WTC11 (cell line): ENCODE results near the gene TGIF1. TPM values are rescaled to one million over a fixed set of nuclear protein-coding genes. Genes with fewer than 3 reads are reported as not detected.
A peak's percentile ranks its signal among the peaks of the same experiment; 100 is the strongest.

Experiments
- ATAC-seq: fragments of 200-7000 bp; cut with Tn5 transposase; 2 replicates; pipeline ENCODE4 v1.10.0; 2021; ENCODE audit warnings: mild to moderate bottlenecking, moderate library complexity
- CTCF ChIA-PET: fragments of 300-600 bp; sonication (Branson Sonifier 250); formaldehyde crosslinking; loops from one replicate; lab custom pipeline; 2021; ENCODE audit warnings: antibody characterized with exemption; lab: Charles Lee
- POLR2A ChIA-PET: fragments of 350-600 bp; sonication (Branson Sonifier 250); formaldehyde crosslinking; loops from one replicate; lab custom pipeline; 2021; ENCODE audit warnings: antibody characterized with exemption; lab: Charles Lee
- DNase-seq: peaks from one replicate; pipeline ENCODE4 v3.0.0; 2021; ENCODE audit warnings: low spot score
- H3K27ac Mint-ChIP-seq: 2 replicates; pipeline ENCODE4 v1.8.0; 2021; ENCODE audit warnings: mixed read lengths
- H3K27me3 Mint-ChIP-seq: 2 replicates; pipeline ENCODE4 v1.8.0; 2021; ENCODE audit warnings: low read depth, mild to moderate bottlenecking, moderate library complexity, mixed read lengths
- H3K36me3 Mint-ChIP-seq: 2 replicates; pipeline ENCODE4 v1.8.0; 2021; ENCODE audit warnings: mixed read lengths
- H3K4me1 Mint-ChIP-seq: 2 replicates; pipeline ENCODE4 v1.8.0; 2022; ENCODE audit warnings: mixed read lengths
- H3K4me3 Mint-ChIP-seq: 2 replicates; pipeline ENCODE4 v1.8.0; 2021; ENCODE audit warnings: mild to moderate bottlenecking, moderate library complexity, mixed read lengths
- H3K9me3 Mint-ChIP-seq: 2 replicates; pipeline ENCODE4 v1.8.0; 2021; ENCODE audit warnings: mixed read lengths
- AR ChIP-seq: fragments of 250-450 bp; sonication (Bioruptor Pico); IDR thresholded peaks from 2 replicates; pipeline ENCODE4 v1.9.0; 2021; ENCODE audit warnings: mild to moderate bottlenecking
- ATF2 ChIP-seq: sonication (generic); formaldehyde crosslinking; IDR thresholded peaks from 2 replicates; pipeline ENCODE4 v1.8.1; 2022; ENCODE audit warnings: low read depth, missing genetic modification reagents, borderline replicate concordance
- CBFB ChIP-seq: sonication (generic); formaldehyde crosslinking; IDR thresholded peaks from 2 replicates; pipeline ENCODE4 v1.8.1; 2022; ENCODE audit warnings: mild to moderate bottlenecking, low read depth, missing genetic modification reagents
- FOXK1 ChIP-seq: sonication (generic); formaldehyde crosslinking; IDR thresholded peaks from 2 replicates; pipeline ENCODE4 v1.8.0; 2022; ENCODE audit warnings: mild to moderate bottlenecking, moderate library complexity, missing genetic modification reagents
- GABPB1 ChIP-seq: sonication (generic); formaldehyde crosslinking; IDR thresholded peaks from 2 replicates; pipeline ENCODE4 v1.8.1; 2023; ENCODE audit warnings: mild to moderate bottlenecking, missing genetic modification reagents
- GTF2I ChIP-seq: fragments of 250-450 bp; sonication (Bioruptor Pico); conservative IDR thresholded peaks from 2 replicates; pipeline ENCODE4 v1.4.0; 2021; ENCODE audit warnings: mild to moderate bottlenecking
- MYBL2 ChIP-seq: sonication (generic); formaldehyde crosslinking; IDR thresholded peaks from 2 replicates; pipeline ENCODE4 v1.8.1; 2023; ENCODE audit warnings: mild to moderate bottlenecking, moderate library complexity, missing genetic modification reagents
- NFYB ChIP-seq: sonication (generic); formaldehyde crosslinking; conservative IDR thresholded peaks from 2 replicates; pipeline ENCODE4 v1.8.0; 2022; ENCODE audit warnings: low read depth, missing genetic modification reagents
- PRDM15 ChIP-seq: sonication (generic); formaldehyde crosslinking; IDR thresholded peaks from 2 replicates; pipeline ENCODE4 v1.8.0; 2022; ENCODE audit warnings: missing genetic modification reagents
- RELA ChIP-seq: sonication (generic); formaldehyde crosslinking; IDR thresholded peaks from 2 replicates; pipeline ENCODE4 v1.8.1; 2022; ENCODE audit warnings: missing genetic modification reagents, mild to moderate bottlenecking, borderline replicate concordance
- ZNF121 ChIP-seq: sonication (generic); formaldehyde crosslinking; IDR thresholded peaks from 2 replicates; pipeline ENCODE4 v1.8.0; 2023; ENCODE audit warnings: missing genetic modification reagents
- ZNF138 ChIP-seq: sonication (generic); formaldehyde crosslinking; conservative IDR thresholded peaks from 2 replicates; pipeline ENCODE4 v1.8.1; 2022; ENCODE audit warnings: mild to moderate bottlenecking, moderate library complexity, missing genetic modification reagents
- ZNF219 ChIP-seq: sonication (generic); formaldehyde crosslinking; IDR thresholded peaks from 2 replicates; pipeline ENCODE4 v1.8.0; 2023; ENCODE audit warnings: missing genetic modification reagents, mild to moderate bottlenecking, borderline replicate concordance
- ZNF232 ChIP-seq: sonication (generic); formaldehyde crosslinking; IDR thresholded peaks from 2 replicates; pipeline ENCODE4 v1.8.0; 2022; ENCODE audit warnings: mild to moderate bottlenecking, missing genetic modification reagents
- ZSCAN18 ChIP-seq: fragments of 250-450 bp; sonication (Bioruptor Pico); IDR thresholded peaks from 2 replicates; pipeline ENCODE4 v2.1.2; 2022; ENCODE audit warnings: mild to moderate bottlenecking, moderate library complexity
- total RNA-seq: library from RNA; stranded (reverse); gene quantifications from 3 replicates; pipeline ENCODE4 v1.2.3, GENCODE V29; 2021
- TF ChIP-seq, protein P1 (sequence below): fragments of 250-450 bp; sonication (Bioruptor Pico); IDR thresholded peaks from 2 replicates; pipeline ENCODE4 v1.9.0; 2021; ENCODE audit warnings: mild to moderate bottlenecking, borderline replicate concordance
- TF ChIP-seq, protein P2 (sequence below): sonication (generic); formaldehyde crosslinking; IDR thresholded peaks from 2 replicates; pipeline ENCODE4 v1.8.1; 2023; ENCODE audit warnings: mild to moderate bottlenecking, missing genetic modification reagents, moderate library complexity
- TF ChIP-seq, protein P3 (sequence below): fragments of 200-600 bp; IDR thresholded peaks from 2 replicates; pipeline ENCODE4 v1.8.0; 2022; ENCODE audit warnings: antibody characterized with exemption

Gene TGIF1
- total RNA-seq, 1 experiment from 2014 or later: 206 TPM

- Mint-ChIP-seq H3K4me1 (peaks cover 35% of the 10 kb centered on the region), H3K36me3 (peaks cover 5% of the 10 kb centered on the region), H3K27me3 (no peaks in the 10 kb centered on the region), H3K4me3 (no peak overlapping the region), H3K27ac (peak overlapping the region; percentile 80; the same call in 1 of the 2 replicates), H3K9me3 (no peaks in the 10 kb centered on the region)
- peak; percentile 31; the same call in 1 of the 2 replicates for ATAC-seq
- no peak for DNase-seq
- CTCF ChIA-PET: interaction anchor here (0.7 to 4.8 kb wide), 17 partner anchors 11 to 303 kb away, joined by 3 to 39 read pairs (median 7); no protein-coding TSS in a partner anchor
- POLR2A ChIA-PET: no interaction called here
- TF ChIP-seq MYBL2 (CRISPR knock-in tag) (no peak), PRDM15 (no peak)
These were observed 18.9 kb downstream of the TGIF1 start for GRCh38 chr18:3468833-3469232.

DNA sequence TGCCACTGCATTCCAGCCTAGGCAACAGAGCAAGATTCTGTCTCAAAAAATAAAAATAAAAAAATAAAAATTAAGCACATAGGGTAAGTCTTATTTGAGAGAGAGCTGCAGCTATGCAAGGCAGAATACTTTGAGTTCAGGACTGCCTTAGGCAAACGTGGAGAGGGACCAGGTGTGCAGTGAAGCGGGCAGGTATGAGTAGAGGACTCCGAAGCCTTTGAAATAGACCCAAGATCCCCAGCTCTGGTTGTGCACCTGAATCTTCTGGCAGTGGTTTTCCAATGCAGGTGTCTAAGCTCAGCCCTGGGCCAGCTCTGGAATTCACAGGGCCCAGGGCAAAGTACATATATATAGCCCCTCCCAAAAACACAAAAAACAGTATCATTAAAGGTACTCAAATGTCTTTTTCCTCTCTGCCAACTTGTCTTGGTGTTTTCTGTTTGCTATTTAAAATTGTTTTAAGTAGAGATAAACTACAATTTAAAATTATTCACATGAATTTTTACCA lies 21.2 kb downstream of the TGIF1 start:
- peaks cover 27% of the 10 kb centered on the region for H3K4me1 Mint-ChIP-seq
- ATAC-seq: no peak
- H3K27ac Mint-ChIP-seq: no peak overlapping the region
- H3K36me3 Mint-ChIP-seq: peaks cover 19% of the 10 kb centered on the region
- DNase-seq: no peak
- H3K4me3 Mint-ChIP-seq: no peak overlapping the region
- H3K27me3 Mint-ChIP-seq: no peaks in the 10 kb centered on the region
- POLR2A ChIA-PET: no interaction called here
- peaks cover 11% of the 10 kb centered on the region for H3K9me3 Mint-ChIP-seq
- CTCF ChIA-PET: interaction anchor here (1.2 to 1.4 kb wide), 3 partner anchors 114 to 195 kb away, joined by 5 to 8 read pairs (median 6); no protein-coding TSS in a partner anchor
- no peak for TF ChIP-seq CBFB (CRISPR knock-in tag)
- TF ChIP-seq NFYB: no peak
- TF ChIP-seq ATF2: no peak
- no peak for TF ChIP-seq GABPB1 (CRISPR knock-in tag)
- TF ChIP-seq MYBL2 (CRISPR knock-in tag): no peak
- TF ChIP-seq, protein P1, sequence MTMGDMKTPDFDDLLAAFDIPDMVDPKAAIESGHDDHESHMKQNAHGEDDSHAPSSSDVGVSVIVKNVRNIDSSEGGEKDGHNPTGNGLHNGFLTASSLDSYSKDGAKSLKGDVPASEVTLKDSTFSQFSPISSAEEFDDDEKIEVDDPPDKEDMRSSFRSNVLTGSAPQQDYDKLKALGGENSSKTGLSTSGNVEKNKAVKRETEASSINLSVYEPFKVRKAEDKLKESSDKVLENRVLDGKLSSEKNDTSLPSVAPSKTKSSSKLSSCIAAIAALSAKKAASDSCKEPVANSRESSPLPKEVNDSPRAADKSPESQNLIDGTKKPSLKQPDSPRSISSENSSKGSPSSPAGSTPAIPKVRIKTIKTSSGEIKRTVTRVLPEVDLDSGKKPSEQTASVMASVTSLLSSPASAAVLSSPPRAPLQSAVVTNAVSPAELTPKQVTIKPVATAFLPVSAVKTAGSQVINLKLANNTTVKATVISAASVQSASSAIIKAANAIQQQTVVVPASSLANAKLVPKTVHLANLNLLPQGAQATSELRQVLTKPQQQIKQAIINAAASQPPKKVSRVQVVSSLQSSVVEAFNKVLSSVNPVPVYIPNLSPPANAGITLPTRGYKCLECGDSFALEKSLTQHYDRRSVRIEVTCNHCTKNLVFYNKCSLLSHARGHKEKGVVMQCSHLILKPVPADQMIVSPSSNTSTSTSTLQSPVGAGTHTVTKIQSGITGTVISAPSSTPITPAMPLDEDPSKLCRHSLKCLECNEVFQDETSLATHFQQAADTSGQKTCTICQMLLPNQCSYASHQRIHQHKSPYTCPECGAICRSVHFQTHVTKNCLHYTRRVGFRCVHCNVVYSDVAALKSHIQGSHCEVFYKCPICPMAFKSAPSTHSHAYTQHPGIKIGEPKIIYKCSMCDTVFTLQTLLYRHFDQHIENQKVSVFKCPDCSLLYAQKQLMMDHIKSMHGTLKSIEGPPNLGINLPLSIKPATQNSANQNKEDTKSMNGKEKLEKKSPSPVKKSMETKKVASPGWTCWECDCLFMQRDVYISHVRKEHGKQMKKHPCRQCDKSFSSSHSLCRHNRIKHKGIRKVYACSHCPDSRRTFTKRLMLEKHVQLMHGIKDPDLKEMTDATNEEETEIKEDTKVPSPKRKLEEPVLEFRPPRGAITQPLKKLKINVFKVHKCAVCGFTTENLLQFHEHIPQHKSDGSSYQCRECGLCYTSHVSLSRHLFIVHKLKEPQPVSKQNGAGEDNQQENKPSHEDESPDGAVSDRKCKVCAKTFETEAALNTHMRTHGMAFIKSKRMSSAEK (CRISPR knock-in tag): no peak
- no peak for TF ChIP-seq ZNF121 (CRISPR knock-in tag)
- TF ChIP-seq, protein P2, sequence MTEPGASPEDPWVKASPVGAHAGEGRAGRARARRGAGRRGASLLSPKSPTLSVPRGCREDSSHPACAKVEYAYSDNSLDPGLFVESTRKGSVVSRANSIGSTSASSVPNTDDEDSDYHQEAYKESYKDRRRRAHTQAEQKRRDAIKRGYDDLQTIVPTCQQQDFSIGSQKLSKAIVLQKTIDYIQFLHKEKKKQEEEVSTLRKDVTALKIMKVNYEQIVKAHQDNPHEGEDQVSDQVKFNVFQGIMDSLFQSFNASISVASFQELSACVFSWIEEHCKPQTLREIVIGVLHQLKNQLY: no peak
- TF ChIP-seq, protein P3, sequence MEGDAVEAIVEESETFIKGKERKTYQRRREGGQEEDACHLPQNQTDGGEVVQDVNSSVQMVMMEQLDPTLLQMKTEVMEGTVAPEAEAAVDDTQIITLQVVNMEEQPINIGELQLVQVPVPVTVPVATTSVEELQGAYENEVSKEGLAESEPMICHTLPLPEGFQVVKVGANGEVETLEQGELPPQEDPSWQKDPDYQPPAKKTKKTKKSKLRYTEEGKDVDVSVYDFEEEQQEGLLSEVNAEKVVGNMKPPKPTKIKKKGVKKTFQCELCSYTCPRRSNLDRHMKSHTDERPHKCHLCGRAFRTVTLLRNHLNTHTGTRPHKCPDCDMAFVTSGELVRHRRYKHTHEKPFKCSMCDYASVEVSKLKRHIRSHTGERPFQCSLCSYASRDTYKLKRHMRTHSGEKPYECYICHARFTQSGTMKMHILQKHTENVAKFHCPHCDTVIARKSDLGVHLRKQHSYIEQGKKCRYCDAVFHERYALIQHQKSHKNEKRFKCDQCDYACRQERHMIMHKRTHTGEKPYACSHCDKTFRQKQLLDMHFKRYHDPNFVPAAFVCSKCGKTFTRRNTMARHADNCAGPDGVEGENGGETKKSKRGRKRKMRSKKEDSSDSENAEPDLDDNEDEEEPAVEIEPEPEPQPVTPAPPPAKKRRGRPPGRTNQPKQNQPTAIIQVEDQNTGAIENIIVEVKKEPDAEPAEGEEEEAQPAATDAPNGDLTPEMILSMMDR: no peak
- TF ChIP-seq ZNF232 (CRISPR knock-in tag): no peak
- no peak for TF ChIP-seq ZNF138
- TF ChIP-seq GTF2I (CRISPR knock-in tag): no peak
- no peak for TF ChIP-seq RELA (CRISPR knock-in tag)
- TF ChIP-seq AR: no peak
- TF ChIP-seq ZNF219 (CRISPR knock-in tag): no peak
- TF ChIP-seq FOXK1 (CRISPR knock-in tag): no peak
- TF ChIP-seq ZSCAN18 (CRISPR knock-in tag): no peak
